ENCODE data around the gene DCLK2. TPM values are rescaled to one million over a fixed set of nuclear protein-coding genes. Genes with fewer than 3 reads are reported as not detected.

Gene DCLK2
- total RNA-seq, 2 donors from 2014 or later: 10.1 to 12.1 TPM

DNA sequence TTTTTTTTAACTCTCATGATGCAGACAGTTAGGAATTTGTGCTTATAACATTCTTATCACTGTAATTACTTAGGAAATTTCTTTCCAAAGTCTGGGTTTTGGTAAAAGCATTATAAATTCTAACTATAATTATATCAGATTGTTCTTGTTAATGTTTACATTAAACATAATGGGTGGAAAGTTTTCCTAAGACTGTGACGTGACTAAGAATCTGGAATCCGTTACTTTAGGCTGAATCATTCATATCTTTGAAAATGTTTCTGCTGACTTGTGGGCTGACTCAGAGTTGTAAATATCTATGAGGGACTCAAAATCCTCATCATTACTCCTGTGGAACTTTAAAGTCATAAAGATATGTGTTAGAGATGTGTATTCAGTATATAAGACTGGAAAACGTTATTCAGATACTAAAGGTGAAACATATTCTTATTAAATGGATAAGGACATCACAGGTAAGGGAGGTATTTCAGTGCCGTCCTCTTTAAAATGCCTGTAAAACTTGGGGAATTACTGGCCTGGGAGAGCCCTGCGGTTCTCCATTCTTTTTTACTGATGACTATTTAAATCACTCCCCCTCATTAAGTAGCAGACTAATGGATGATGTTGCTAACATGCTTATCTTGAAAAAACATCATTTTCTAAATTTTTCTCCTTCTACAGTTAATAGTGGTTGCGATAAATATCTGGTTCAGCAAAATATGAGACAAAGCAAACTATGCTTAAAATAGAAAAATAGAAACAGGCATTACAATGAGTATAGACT, 159.0 kb downstream of the DCLK2 start:
- DNase-seq (ENCODE audit: low spot score): no peak
- no peaks in the 10 kb centered on the region for H3K9me3 ChIP-seq
- H3K36me3 ChIP-seq: peaks cover 4% of the 10 kb centered on the region
- no peaks in the 10 kb centered on the region for H3K27me3 ChIP-seq
- TF ChIP-seq, protein P1, sequence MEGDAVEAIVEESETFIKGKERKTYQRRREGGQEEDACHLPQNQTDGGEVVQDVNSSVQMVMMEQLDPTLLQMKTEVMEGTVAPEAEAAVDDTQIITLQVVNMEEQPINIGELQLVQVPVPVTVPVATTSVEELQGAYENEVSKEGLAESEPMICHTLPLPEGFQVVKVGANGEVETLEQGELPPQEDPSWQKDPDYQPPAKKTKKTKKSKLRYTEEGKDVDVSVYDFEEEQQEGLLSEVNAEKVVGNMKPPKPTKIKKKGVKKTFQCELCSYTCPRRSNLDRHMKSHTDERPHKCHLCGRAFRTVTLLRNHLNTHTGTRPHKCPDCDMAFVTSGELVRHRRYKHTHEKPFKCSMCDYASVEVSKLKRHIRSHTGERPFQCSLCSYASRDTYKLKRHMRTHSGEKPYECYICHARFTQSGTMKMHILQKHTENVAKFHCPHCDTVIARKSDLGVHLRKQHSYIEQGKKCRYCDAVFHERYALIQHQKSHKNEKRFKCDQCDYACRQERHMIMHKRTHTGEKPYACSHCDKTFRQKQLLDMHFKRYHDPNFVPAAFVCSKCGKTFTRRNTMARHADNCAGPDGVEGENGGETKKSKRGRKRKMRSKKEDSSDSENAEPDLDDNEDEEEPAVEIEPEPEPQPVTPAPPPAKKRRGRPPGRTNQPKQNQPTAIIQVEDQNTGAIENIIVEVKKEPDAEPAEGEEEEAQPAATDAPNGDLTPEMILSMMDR (IDR thresholded peaks at IDR 0.05): no peak
- H3K27ac ChIP-seq: no peak overlapping the region
- H3K4me1 ChIP-seq: peaks cover 0 to 16% of the 10 kb centered on the region in 2 donors
- H3K4me3 ChIP-seq: no peak overlapping the region

DNA sequence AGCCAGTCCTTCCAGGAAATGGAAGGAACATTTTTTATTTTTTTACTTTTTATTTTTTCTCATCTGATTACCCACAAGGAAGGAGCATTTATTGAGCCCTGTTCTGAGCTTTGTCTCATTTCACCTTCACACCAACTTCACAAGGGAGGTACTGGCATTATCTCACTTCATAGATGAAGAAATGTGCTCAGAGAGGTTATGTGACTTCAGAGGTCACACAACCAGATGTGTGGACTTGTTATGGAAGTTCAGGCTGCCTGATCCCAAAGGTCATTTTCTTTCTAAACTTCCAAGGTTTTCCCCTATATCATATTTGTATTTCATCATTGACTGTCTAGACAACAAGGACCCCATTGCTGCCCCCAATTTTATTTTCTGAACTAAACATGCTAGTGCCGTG, 160.3 kb downstream of the DCLK2 start:
- H3K9me3 ChIP-seq: no peaks in the 10 kb centered on the region
- H3K36me3 ChIP-seq: no peaks in the 10 kb centered on the region
- TF ChIP-seq, protein P1 (IDR thresholded peaks at IDR 0.05): no peak
- H3K27me3 ChIP-seq: no peaks in the 10 kb centered on the region
- H3K4me1 ChIP-seq: peaks cover 0 to 16% of the 10 kb centered on the region in 2 donors
- DNase-seq (ENCODE audit: low spot score): no peak
- H3K4me3 ChIP-seq: no peak overlapping the region
- no peak overlapping the region for H3K27ac ChIP-seq

DNA sequence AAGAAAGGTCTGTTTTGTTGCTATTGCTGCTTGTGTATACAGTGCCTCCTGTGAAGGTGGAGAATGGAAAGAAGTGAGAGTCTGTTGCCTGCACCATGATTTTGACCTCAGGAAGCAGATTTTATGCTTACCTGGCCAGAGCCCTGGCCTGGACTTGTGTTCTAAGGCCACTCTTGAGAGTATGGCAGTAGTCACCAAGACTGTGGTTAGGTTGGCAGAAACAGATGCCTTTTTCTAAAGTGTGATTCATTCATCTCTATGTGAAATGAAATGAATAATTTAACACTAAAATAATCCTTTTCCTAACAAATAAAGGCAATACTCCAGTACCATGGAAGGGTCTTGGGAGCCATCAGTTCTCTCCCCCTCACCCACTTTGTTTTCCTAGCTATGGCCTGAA, 161.8 kb downstream of the DCLK2 start:
- Histone ChIP-seq H3K9me3 (no peaks in the 10 kb centered on the region), H3K36me3 (no peaks in the 10 kb centered on the region), H3K4me1 (peaks cover 0 to 16% of the 10 kb centered on the region in 2 donors), H3K27ac (no peak overlapping the region), H3K27me3 (no peaks in the 10 kb centered on the region), H3K4me3 (no peak overlapping the region)
- DNase-seq (ENCODE audit: low spot score): no peak
- TF ChIP-seq, protein P1 (IDR thresholded peaks at IDR 0.05): no peak

DNA sequence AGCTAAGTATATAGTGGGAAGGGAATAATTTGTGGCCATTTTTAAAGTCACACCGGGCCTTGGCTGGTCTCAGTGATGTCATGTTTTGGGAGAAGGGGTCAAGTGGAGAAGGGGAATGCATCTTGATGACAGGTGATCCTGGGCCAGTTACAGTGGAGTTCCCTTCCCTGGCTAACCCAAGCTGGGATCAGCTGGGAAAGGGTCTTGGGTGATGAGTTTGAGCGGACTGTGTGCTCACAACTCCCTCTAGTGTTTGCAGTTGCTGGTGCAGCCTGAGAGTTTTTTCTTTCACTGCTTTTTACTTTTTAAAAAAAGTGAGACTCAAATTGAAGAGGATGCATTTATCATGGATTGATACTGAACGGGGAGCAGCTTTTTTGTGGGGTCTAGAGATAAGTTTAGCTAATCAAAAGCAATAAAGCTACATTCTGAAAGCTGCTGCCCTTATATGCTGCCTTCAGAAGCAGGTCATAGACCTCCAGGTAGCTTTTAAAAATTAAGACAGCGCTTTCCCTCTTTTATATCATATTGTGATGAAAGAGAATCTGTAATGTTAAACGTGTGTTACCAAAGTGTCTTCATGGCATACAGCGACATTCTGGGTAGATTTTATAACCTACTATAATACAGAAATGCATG, 164.7 kb downstream of the DCLK2 start:
- H3K4me3 ChIP-seq: no peak overlapping the region
- no peak for DNase-seq (ENCODE audit: low spot score)
- no peaks in the 10 kb centered on the region for H3K4me1 ChIP-seq
- TF ChIP-seq, protein P1 (IDR thresholded peaks at IDR 0.05): peak; percentile 81 to 91
- H3K27me3 ChIP-seq: no peaks in the 10 kb centered on the region
- peaks cover under 1% of the 10 kb centered on the region for H3K36me3 ChIP-seq
- H3K9me3 ChIP-seq: no peaks in the 10 kb centered on the region
- H3K27ac ChIP-seq: no peak overlapping the region

DNA sequence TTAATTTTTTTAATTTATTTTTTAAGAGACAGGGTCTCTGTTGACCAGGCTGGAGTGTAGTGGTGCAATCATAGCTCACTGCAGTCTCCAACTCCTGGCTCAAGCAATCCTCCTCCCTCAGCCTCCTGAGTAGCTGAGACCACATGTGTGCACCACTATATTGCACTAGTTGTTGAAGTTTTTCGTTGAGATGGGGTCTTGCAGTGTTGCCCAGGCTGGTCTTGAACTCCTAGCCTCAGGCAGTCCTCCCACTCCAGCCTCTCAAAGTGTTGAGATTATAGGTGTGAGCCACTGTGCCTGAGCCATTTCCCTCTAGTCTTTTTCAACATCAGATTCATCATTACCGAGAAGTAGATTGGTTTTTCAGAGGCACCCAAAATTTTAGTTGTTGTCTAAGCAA, 165.7 kb downstream of the DCLK2 start:
- no peak overlapping the region for H3K27ac ChIP-seq
- H3K9me3 ChIP-seq: no peaks in the 10 kb centered on the region
- H3K27me3 ChIP-seq: no peaks in the 10 kb centered on the region
- H3K4me1 ChIP-seq: no peaks in the 10 kb centered on the region
- no peak for DNase-seq (ENCODE audit: low spot score)
- peaks cover 8% of the 10 kb centered on the region for H3K36me3 ChIP-seq
- TF ChIP-seq, protein P1 (IDR thresholded peaks at IDR 0.05): no peak
- H3K4me3 ChIP-seq: no peak overlapping the region
